Erythroblast (primary cell): ENCODE results near the gene PTPRU.

ENCODE experiments used
- GATA1 ChIP-seq: IDR thresholded peaks from 2 replicates; pipeline ENCODE4 v1.6.1; 2011; ENCODE audit warnings: low read depth, mild to moderate bottlenecking, control low read depth, low read length, moderate library complexity
- POLR2A ChIP-seq: IDR thresholded peaks from 2 replicates; pipeline ENCODE4 v1.6.1; 2011; ENCODE audit warnings: mild to moderate bottlenecking, low read length

DNA sequence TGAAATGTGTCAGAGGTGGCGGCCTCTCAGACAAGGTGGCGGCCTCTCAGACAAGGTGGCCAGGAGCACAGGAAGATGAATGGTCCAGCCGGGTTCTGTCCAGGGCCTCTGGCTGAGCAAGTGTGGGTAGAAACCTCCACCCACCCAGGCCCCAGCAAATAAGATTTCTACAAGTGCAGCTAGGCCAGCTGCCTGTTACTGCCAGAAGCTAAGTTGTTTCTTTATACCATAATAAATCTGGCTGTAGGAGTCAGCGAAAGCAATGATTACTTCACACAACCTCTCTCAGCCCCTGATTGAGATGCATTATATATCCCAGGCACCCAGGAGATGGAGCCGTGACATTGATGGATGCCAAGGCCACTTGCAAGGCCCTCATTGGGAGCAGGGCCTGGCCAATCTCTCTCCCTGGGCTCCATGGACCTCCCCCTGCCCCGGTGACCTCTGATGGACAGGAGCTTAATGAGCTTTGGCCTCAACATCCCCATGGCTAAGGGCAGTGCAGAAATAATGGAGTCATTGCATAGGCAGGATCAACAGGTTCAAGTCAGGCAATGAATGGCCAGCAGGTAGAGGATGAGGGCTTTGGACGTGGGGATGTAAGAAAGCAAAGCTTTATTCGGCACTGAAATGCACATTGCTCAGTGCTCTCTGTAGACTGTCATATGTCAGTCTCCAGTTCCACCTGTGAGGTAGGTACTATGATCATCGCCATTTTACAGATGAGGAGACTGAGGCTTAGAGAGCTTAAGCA lies 92.9 kb downstream of the PTPRU start:
- TF ChIP-seq POLR2A (no peak), GATA1 (no peak)
